HepG2 (cell line): ENCODE measurements around the gene DLX3. TPM values are rescaled to one million over a fixed set of nuclear protein-coding genes. Genes with fewer than 3 reads are reported as not detected.

Experiments
- ATAC-seq: fragments of 200-7000 bp; cut with Tn5 transposase; 3 replicates; pipeline ENCODE4 v1.9.1; 2020; ENCODE audit warnings: mild to moderate bottlenecking, moderate library complexity
- BruUV-seq: library from RNA; stranded (reverse); fragments of 400-500 nt; replicated peaks from 2 replicates; lab custom pipeline; 2021; lab: Mats Ljungman, UMichigan
- CTCF ChIA-PET: fragments of 300-600 bp; formaldehyde crosslinking; extraction: SDS; loops from one replicate; lab custom pipeline; 2021; ENCODE audit warnings: low total read pairs, inconsistent platforms, low intra/inter-chr PET ratio; lab: Yijun Ruan, JAX
- POLR2A ChIA-PET: fragments of 350-600 bp; sonication (Branson Sonifier 250); formaldehyde crosslinking; loops from one replicate; lab custom pipeline; 2020; ENCODE audit warnings: antibody characterized with exemption, inconsistent platforms; lab: Yijun Ruan, JAX
- DNase-seq: peaks from one replicate; pipeline ENCODE4 v3.0.0-alpha.2; 2015; ENCODE audit warnings: low spot score
- FAIRE-seq: peaks from 3 replicates; lab custom pipeline; 2011; peaks lifted over from hg19 to GRCh38; lab: Jason Lieb, UNC
- H2AFZ ChIP-seq: one replicate; pipeline ENCODE4 v1.6.1; 2011; ENCODE audit warnings: low read length, inconsistent platforms
- H3K27ac ChIP-seq: fragments of 300-600 bp; 3 replicates; pipeline ENCODE4 v1.8.0; 2011; ENCODE audit warnings: mixed run types, mild to moderate bottlenecking, mixed read lengths, low read length, inconsistent platforms; ENCODE audit not compliant: insufficient read depth; ENCODE audit errors: extremely low read length
- H3K27me3 ChIP-seq, 2 experiments: fragments of 200-600 bp in 1 of 2; 2 replicates in 1 of 2; 3 replicates in 1 of 2; pipeline versions ENCODE4 v1.6.0 to v1.8.0; 2011; ENCODE audit warnings: low read length in 2 of 2, mild to moderate bottlenecking in 2 of 2, moderate library complexity in 2 of 2, inconsistent platforms in 1 of 2; ENCODE audit not compliant: insufficient read depth in 2 of 2, control insufficient read depth in 1 of 2
- H3K36me3 ChIP-seq, 2 experiments: fragments of 200-600 bp in 1 of 2; replicated peaks in 1 of 2; 2 replicates in 1 of 2; 3 replicates in 1 of 2; pipeline versions ENCODE4 v1.5.1 to v1.8.0; 2011; ENCODE audit warnings: low read length in 2 of 2, inconsistent platforms in 1 of 2; ENCODE audit not compliant: insufficient read depth in 2 of 2, control insufficient read depth in 1 of 2
- H3K4me1 ChIP-seq: 2 replicates; pipeline ENCODE4 v1.5.1; 2012; ENCODE audit warnings: low read length, inconsistent platforms; ENCODE audit not compliant: insufficient read depth
- H3K4me2 ChIP-seq: 2 replicates; pipeline ENCODE4 v1.6.0; 2011; ENCODE audit warnings: low read depth, low read length, inconsistent platforms
- H3K4me3 ChIP-seq, 3 experiments: fragments of 200-600 bp in 1 of 3; sonication (generic), shearing (Covaris generic) in 1 of 3; replicated peaks in 1 of 3; 2 replicates each; pipeline ENCODE4 v1.5.1; 2011 to 2016; ENCODE audit warnings: low read length in 3 of 3, inconsistent platforms in 2 of 3, low read depth in 2 of 3, mild to moderate bottlenecking in 2 of 3, control low read depth in 1 of 3, mixed read lengths in 1 of 3; ENCODE audit not compliant: insufficient read depth in 1 of 3
- H3K79me2 ChIP-seq: one replicate; pipeline ENCODE4 v1.6.1; 2011; ENCODE audit warnings: low read length, inconsistent platforms; ENCODE audit not compliant: insufficient read depth
- H3K9ac ChIP-seq: 2 replicates; pipeline ENCODE4 v1.6.0; 2011; ENCODE audit warnings: mild to moderate bottlenecking, low read depth, low read length, inconsistent platforms; ENCODE audit not compliant: insufficient read depth
- H3K9me3 ChIP-seq: 2 replicates; pipeline ENCODE4 v1.5.1; 2012; ENCODE audit warnings: mild to moderate bottlenecking, low read length
- H4K20me1 ChIP-seq: 2 replicates; pipeline ENCODE4 v1.6.0; 2011; ENCODE audit warnings: inconsistent platforms, mild to moderate bottlenecking, low read length, moderate library complexity; ENCODE audit not compliant: insufficient read depth
- ARNTL ChIP-seq: sonication (generic); formaldehyde crosslinking; IDR thresholded peaks from 2 replicates; pipeline ENCODE4 v1.4.0; 2020; ENCODE audit warnings: mild to moderate bottlenecking, missing genetic modification reagents
- FOSL1 ChIP-seq: sonication (generic); formaldehyde crosslinking; IDR thresholded peaks from 2 replicates; pipeline ENCODE4 v1.9.0; 2021; ENCODE audit warnings: missing genetic modification reagents, borderline replicate concordance
- HNRNPL ChIP-seq: fragments of 200-400 bp; formaldehyde crosslinking; IDR thresholded peaks from 2 replicates; pipeline ENCODE4 v1.6.1; 2017; ENCODE audit warnings: mild to moderate bottlenecking, low read depth, low read length
- MEF2D ChIP-seq: sonication (generic); formaldehyde crosslinking; IDR thresholded peaks from 2 replicates; pipeline ENCODE4 v1.5.1; 2020; ENCODE audit warnings: mild to moderate bottlenecking, missing genetic modification reagents
- SIN3B ChIP-seq: fragments of 150-350 bp; IDR thresholded peaks from 2 replicates; pipeline ENCODE4 v1.6.1; 2014; ENCODE audit warnings: low read length
- TCF7L2 ChIP-seq: IDR thresholded peaks from 2 replicates; pipeline ENCODE4 v1.6.1; 2011; ENCODE audit warnings: mild to moderate bottlenecking, low read depth, low read length, moderate library complexity
- ZNF17 ChIP-seq: sonication (generic); formaldehyde crosslinking; IDR thresholded peaks from 2 replicates; pipeline ENCODE4 v1.5.0; 2020; ENCODE audit warnings: mild to moderate bottlenecking, missing genetic modification reagents
- ZNF883 ChIP-seq: sonication (generic); formaldehyde crosslinking; IDR thresholded peaks from 2 replicates; pipeline ENCODE4 v1.5.1; 2020; ENCODE audit warnings: mild to moderate bottlenecking, missing genetic modification reagents; ENCODE audit errors: not compliant biosample characterization
- WGBS: methylation state at CpG from one replicate; pipeline ENCODE4 v1.1.6; 2017; ENCODE audit warnings: low lambda C conversion rate; 5-methylcytosine and 5-hydroxymethylcytosine counted together
- in situ Hi-C: cut with HindIII; loops from 2 replicates; pipeline ENCODE4 v1.10.0; 2017; ENCODE audit warnings: low pct_unique_long_range_greater_than_20kb; ENCODE audit not compliant: extremely low pct_ligation_motif_present
- intact Hi-C: fragments of 100-400 bp; cut with micrococcal nuclease; formaldehyde crosslinking; loops from one replicate; pipeline ENCODE4 v1.10.0; 2022; ENCODE audit not compliant: unreplicated experiment
- polyA plus RNA-seq, 8 experiments: library from polyadenylated mRNA; depleted of rRNA in 3 of 8; stranded (reverse) in 7 of 8; unstranded in 1 of 8; fragments of >200 nt; fragmentation: Illumina TruSeq in 4 of 8; extraction: Trizol in 4 of 8; gene quantifications; 2 replicates each; pipeline versions ENCODE4 v1.2.1 to v1.2.3, GENCODE V29; 2011 to 2016; ENCODE audit warnings: low read depth in 4 of 8, missing spikeins in 1 of 8, mixed read lengths in 1 of 8; ENCODE audit not compliant: insufficient read depth in 1 of 8
- total RNA-seq, 5 experiments: library from RNA; depleted of rRNA; stranded (reverse); fragments of >200 nt; fragmentation: Illumina TruSeq; extraction: Trizol; gene quantifications; 2 replicates each; pipeline ENCODE4 v1.2.3, GENCODE V29; 2016; ENCODE audit warnings: low read depth in 1 of 5
- TF ChIP-seq, protein P1 (sequence below): sonication (generic); formaldehyde crosslinking; IDR thresholded peaks from 2 replicates; pipeline ENCODE4 v1.5.1; 2020; ENCODE audit warnings: missing genetic modification reagents, mild to moderate bottlenecking, borderline replicate concordance
- TF ChIP-seq, protein P2 (sequence below): fragments of 450-650 bp; IDR thresholded peaks from 2 replicates; pipeline ENCODE4 v1.6.1; 2017
- TF ChIP-seq, protein P3 (sequence below): sonication (generic); formaldehyde crosslinking; IDR thresholded peaks from 2 replicates; pipeline ENCODE4 v1.9.0; 2021; ENCODE audit warnings: missing genetic modification reagents, borderline replicate concordance
- TF ChIP-seq, protein P4 (sequence below): sonication (generic); formaldehyde crosslinking; IDR thresholded peaks from 2 replicates; pipeline ENCODE4 v1.4.0; 2020; ENCODE audit warnings: missing genetic modification reagents

DLX3 gene
- total and polyA plus RNA-seq, 2 of the 13 experiments (the other 11 are each of a cell fraction or from before 2014, with no cell fraction given): 0.03 TPM; not detected in 1

DNA sequence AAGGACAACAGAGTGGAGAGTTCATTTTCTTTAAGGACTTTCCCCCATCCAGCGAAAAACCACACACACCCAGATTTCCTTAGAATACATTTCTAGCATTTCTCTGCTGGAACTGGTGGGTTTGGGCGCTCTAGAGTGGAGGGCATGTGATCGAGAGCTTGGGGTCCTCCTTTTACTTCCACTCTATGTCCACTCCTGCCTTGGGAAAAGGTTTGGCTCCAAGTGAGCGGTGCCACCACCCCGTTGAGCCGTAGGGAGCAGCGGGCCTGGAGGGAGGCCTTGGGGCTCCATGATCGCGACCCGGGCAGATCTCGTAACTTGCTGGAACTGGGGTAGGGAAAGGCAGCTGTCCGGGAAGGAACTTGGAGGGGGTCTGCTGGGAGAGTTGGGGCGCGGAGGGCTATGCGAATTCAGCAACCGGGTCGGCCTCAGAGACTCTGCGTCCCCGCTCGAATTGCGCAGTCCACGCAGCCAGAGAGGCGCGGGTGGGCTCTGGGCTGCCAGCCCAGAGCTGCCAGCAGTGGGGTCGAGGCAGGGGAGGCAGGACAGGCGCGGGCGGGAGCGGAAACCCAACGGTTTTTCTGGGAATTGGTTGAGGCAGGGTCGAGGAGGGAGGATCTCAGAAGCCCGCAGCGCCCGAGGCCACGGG, 23.7 kb downstream of the DLX3 start (continued):
- TF ChIP-seq, protein P1, sequence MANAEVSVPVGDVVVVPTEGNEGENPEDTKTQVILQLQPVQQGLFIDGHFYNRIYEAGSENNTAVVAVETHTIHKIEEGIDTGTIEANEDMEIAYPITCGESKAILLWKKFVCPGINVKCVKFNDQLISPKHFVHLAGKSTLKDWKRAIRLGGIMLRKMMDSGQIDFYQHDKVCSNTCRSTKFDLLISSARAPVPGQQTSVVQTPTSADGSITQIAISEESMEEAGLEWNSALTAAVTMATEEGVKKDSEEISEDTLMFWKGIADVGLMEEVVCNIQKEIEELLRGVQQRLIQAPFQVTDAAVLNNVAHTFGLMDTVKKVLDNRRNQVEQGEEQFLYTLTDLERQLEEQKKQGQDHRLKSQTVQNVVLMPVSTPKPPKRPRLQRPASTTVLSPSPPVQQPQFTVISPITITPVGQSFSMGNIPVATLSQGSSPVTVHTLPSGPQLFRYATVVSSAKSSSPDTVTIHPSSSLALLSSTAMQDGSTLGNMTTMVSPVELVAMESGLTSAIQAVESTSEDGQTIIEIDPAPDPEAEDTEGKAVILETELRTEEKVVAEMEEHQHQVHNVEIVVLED (CRISPR knock-in tag): no peak
- TF ChIP-seq, protein P2, sequence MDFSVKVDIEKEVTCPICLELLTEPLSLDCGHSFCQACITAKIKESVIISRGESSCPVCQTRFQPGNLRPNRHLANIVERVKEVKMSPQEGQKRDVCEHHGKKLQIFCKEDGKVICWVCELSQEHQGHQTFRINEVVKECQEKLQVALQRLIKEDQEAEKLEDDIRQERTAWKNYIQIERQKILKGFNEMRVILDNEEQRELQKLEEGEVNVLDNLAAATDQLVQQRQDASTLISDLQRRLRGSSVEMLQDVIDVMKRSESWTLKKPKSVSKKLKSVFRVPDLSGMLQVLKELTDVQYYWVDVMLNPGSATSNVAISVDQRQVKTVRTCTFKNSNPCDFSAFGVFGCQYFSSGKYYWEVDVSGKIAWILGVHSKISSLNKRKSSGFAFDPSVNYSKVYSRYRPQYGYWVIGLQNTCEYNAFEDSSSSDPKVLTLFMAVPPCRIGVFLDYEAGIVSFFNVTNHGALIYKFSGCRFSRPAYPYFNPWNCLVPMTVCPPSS: no peak
- no peak for TF ChIP-seq ARNTL

DNA sequence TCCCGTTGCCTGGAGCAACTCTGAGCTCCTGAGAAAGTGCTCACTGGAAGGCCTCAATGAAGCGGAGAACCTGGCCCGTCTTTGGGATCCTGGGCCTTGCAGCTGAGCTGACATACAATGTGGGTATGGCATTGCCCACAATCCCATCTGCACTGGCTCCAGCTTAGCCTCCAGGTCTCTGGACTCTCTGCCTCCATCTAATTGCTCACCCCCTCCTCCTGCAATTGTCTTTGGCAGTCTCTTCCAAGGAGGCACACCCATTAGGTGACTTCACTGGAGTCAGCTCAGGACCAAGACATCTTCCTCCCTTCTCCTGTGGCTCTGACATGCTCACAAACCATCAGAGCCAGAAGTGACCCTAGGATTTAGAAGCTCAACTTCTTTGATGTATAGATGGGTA, 24.5 kb downstream of the DLX3 start:
- intact Hi-C loops: no loop called here
- ATAC-seq (no peak), DNase-seq (no peak), FAIRE-seq (no peak)
- Histone ChIP-seq H3K9ac (no peak overlapping the region), H3K4me1 (peaks cover 41% of the 10 kb centered on the region), H3K9me3 (no peaks in the 10 kb centered on the region), H3K79me2 (no peaks in the 10 kb centered on the region), H4K20me1 (peaks cover 4% of the 10 kb centered on the region; the same call in 1 of the 2 replicates), H3K4me3 (no peak overlapping the region), H3K36me3 (no peaks in the 10 kb centered on the region), H2AFZ (no peak overlapping the region), H3K4me2 (no peak overlapping the region), H3K27me3 (peaks cover 38 to 96% of the 10 kb centered on the region in 2 experiments), H3K27ac (no peak overlapping the region)
- CTCF ChIA-PET: no interaction called here
- POLR2A ChIA-PET: interaction anchor here (1.2 kb wide), 1 partner anchor 19 kb away, joined by 3 read pairs; no protein-coding TSS in a partner anchor
- no TSS peak for BruUV-seq
- WGBS: 33% methylated on average over 2 of the region's 3 CpGs
- in situ Hi-C loops: no loop called here
- TF ChIP-seq, protein P3, sequence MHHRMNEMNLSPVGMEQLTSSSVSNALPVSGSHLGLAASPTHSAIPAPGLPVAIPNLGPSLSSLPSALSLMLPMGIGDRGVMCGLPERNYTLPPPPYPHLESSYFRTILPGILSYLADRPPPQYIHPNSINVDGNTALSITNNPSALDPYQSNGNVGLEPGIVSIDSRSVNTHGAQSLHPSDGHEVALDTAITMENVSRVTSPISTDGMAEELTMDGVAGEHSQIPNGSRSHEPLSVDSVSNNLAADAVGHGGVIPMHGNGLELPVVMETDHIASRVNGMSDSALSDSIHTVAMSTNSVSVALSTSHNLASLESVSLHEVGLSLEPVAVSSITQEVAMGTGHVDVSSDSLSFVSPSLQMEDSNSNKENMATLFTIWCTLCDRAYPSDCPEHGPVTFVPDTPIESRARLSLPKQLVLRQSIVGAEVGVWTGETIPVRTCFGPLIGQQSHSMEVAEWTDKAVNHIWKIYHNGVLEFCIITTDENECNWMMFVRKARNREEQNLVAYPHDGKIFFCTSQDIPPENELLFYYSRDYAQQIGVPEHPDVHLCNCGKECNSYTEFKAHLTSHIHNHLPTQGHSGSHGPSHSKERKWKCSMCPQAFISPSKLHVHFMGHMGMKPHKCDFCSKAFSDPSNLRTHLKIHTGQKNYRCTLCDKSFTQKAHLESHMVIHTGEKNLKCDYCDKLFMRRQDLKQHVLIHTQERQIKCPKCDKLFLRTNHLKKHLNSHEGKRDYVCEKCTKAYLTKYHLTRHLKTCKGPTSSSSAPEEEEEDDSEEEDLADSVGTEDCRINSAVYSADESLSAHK (CRISPR knock-in tag): no peak
- TF ChIP-seq HNRNPL (no peak), ZNF17 (CRISPR knock-in tag) (no peak), TCF7L2 (no peak), ZNF883 (CRISPR knock-in tag) (peak; percentile 35), FOSL1 (CRISPR knock-in tag) (no peak), MEF2D (no peak), SIN3B (no peak)
- TF ChIP-seq, protein P4, sequence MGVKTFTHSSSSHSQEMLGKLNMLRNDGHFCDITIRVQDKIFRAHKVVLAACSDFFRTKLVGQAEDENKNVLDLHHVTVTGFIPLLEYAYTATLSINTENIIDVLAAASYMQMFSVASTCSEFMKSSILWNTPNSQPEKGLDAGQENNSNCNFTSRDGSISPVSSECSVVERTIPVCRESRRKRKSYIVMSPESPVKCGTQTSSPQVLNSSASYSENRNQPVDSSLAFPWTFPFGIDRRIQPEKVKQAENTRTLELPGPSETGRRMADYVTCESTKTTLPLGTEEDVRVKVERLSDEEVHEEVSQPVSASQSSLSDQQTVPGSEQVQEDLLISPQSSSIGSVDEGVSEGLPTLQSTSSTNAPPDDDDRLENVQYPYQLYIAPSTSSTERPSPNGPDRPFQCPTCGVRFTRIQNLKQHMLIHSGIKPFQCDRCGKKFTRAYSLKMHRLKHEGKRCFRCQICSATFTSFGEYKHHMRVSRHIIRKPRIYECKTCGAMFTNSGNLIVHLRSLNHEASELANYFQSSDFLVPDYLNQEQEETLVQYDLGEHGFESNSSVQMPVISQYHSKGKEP (CRISPR knock-in tag): no peak
